ENCODE data around the gene OR6C2.

The OR6C2 gene

GRCh38 chr12:55499810-55500252 is 56.0 kb downstream of the OR6C2 start:
- Histone ChIP-seq H3K9me2 (ENCODE audit: low read depth, low read length) (no peaks in the 10 kb centered on the region), H2AFZ (ENCODE audit: low read length) (no peak overlapping the region), H3K79me2 (ENCODE audit: insufficient read depth, low read length) (no peaks in the 10 kb centered on the region), H4K20me1 (ENCODE audit: insufficient read depth, low read length) (no peaks in the 10 kb centered on the region), H3K9ac (ENCODE audit: low read length) (no peak overlapping the region), H3K4me2 (ENCODE audit: low read length) (no peak overlapping the region), H3K4me3 (ENCODE audit: low read depth, low read length, poor library complexity, severe bottlenecking) (no peak overlapping the region), H3K27ac (ENCODE audit: low read depth, low read length, poor library complexity, severe bottlenecking) (no peak overlapping the region), H3K27me3 (ENCODE audit: insufficient read depth, low read length) (no peaks in the 10 kb centered on the region), H3K9me3 (ENCODE audit: low read length) (no peaks in the 10 kb centered on the region), H3K36me3 (ENCODE audit: insufficient read depth, low read length) (no peaks in the 10 kb centered on the region), H3F3A (ENCODE audit: insufficient read depth, low read length) (no peaks in the 10 kb centered on the region), H3K4me1 (ENCODE audit: insufficient read depth, low read length, severe bottlenecking) (no peaks in the 10 kb centered on the region)
- TF ChIP-seq CTCF (IDR thresholded peaks at IDR 0.05; ENCODE audit: low read length): no peak
- no peak for TF ChIP-seq EZH2 (IDR thresholded peaks at IDR 0.05; ENCODE audit: borderline replicate concordance, low read length)

DNA sequence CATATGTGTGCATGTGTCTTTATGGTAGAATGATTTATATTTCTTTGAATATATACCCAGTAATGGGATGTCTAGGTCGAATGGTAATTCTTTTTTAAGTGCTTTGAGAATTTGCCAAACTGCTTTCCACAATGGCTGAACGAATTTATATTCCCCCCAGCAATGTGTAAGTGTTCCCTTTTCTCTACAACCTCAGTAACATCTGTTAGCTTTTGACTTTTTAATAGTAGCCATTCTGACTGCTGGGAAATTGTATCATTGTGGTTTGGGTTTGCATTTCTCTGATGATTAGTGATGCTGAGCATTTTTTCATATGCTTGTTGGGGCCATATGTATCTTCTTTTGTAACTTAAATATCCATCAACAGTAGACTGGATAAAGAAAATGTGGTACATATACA is 57.7 kb downstream of the OR6C2 start:
- H3K27me3 ChIP-seq (ENCODE audit: insufficient read depth, low read length): no peaks in the 10 kb centered on the region
- H3K9me3 ChIP-seq (ENCODE audit: low read length): no peaks in the 10 kb centered on the region
- no peak overlapping the region for H3K27ac ChIP-seq (ENCODE audit: low read depth, low read length, poor library complexity, severe bottlenecking)
- H3K4me3 ChIP-seq (ENCODE audit: low read depth, low read length, poor library complexity, severe bottlenecking): no peak overlapping the region
- H3F3A ChIP-seq (ENCODE audit: insufficient read depth, low read length): no peaks in the 10 kb centered on the region
- H3K9ac ChIP-seq (ENCODE audit: low read length): no peak overlapping the region
- no peaks in the 10 kb centered on the region for H4K20me1 ChIP-seq (ENCODE audit: insufficient read depth, low read length)
- no peaks in the 10 kb centered on the region for H3K36me3 ChIP-seq (ENCODE audit: insufficient read depth, low read length)
- H3K9me2 ChIP-seq (ENCODE audit: low read depth, low read length): no peaks in the 10 kb centered on the region
- H3K79me2 ChIP-seq (ENCODE audit: insufficient read depth, low read length): no peaks in the 10 kb centered on the region
- no peak overlapping the region for H3K4me2 ChIP-seq (ENCODE audit: low read length)
- H2AFZ ChIP-seq (ENCODE audit: low read length): no peak overlapping the region
- no peaks in the 10 kb centered on the region for H3K4me1 ChIP-seq (ENCODE audit: insufficient read depth, low read length, severe bottlenecking)
- TF ChIP-seq EZH2 (IDR thresholded peaks at IDR 0.05; ENCODE audit: borderline replicate concordance, low read length): no peak
- TF ChIP-seq CTCF (IDR thresholded peaks at IDR 0.05; ENCODE audit: low read length): no peak

Data from OCI-LY1 (cell line).